ENCODE data around the gene KRTAP12-3.

The KRTAP12-3 gene

DNA sequence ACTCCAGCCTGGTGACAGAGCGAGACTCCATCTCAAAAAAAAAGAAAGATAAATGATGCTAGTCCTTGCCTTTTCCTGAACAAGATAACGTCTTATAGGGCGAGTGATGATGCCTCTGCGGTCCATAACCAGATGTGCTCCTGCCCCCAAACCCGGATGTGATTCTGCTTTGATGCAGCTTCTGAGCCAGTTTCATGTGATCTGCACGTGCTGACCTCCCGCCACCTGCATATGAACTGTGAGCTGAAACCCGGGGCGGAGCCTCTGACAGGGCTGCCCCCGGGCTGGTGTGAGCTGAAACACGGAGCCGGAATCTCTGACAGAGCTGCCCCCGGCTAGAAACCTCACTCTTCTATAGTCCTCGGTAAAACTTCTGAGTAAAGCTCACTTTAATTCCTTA lies 4.6 kb upstream of the KRTAP12-3 start:
- DNase-seq = peak; percentile 48

DNA sequence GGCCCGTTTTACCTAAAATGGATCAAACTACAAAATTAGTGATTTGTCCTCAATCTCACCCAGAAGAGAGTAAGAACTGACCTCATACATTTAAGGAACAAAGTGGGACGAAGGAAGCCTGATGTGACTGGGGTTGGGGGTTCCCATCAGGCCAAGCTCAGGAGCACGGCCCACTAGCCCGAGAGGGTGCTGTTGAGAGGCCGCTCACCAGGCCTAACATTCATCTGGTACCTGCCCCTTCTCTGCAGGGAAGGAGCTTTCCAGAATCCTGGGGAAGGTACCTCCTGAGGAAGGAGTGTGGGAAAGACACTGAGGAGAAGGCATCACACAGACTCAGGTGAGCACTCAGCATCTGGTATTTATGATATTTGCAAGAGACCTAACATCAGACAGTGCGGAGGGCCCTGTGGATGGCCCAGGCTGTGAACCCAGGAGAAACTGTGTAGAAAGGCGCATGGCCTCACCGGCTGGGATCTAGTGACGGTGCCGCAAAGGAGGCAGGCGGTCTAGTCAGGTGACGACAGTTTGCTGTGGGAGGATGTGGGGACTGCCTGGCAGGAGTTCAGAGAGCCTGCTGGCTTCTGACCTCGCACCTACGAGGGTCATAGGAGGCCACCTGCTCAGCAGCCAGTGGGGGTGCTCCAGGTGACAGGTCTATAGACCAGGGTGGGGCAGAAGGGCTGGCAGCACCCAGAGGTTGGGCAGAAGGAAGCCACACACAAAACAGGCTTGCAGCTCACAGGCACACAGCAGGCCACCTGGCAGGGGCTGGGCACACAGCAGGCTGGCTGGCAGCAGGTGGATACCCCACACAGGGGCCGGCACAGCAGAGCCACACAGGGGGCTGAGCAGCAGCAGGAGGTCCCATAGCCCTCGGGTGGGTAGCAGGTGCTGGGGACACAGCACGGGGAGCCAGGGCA lies 3.8 kb upstream of the KRTAP12-3 start:
- peak; percentile 75 for DNase-seq

DNA sequence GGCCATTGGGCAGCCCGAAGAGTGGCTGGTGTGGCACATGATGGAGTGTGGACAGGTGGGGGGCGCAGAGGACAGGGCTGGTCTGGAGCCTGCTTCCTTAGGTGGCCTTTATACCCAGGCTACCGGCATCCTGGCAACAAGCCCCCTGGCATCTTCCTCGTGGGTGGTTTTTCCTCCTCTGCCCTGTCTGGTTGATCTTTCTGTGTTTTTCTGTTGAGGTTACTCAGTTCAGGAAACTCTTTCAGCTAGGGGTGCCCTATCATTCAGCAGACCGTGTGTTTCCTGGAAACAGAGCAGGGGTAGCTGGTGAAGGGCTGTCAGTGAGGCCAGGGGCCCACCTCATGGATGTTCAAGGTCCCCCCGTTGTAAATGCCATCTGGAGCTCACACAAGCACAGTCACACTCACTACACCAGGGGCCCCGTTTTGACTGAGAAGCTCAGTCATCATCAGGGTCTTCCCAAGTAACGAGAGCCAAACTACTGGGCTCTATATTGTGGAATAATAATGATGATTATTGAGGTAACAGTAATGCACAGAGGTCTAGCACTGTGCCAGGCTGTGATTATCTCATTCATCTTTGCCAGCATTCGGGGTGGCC lies 3.1 kb upstream of the KRTAP12-3 start, which contains the start of gene KRTAP12-4:
KRTAP12-4 (minus strand) TSS at position 84 of the 600 bp plus-strand sequence; CDS start at position 39, 45 bp downstream.
- no peak for DNase-seq

DNA sequence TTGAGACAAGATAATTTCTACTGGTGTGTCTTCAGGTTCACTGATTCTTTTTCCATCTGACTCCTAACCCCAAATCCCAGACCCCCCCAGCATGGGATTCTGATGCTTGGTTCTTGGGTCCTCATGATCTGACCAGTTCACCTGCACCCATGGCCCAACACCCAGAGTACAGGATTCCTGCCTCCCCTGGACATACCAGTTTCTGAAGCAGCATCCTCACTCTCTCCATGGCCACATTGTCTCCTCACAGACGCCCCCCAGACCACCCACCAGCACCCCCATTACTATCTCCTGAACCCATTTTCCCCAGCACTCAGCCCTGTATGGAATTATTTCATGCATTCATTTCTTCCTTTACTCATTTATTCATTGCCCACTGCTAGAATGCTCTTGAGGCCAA lies 864 bp upstream of the KRTAP12-3 start:
- peak; percentile 47 for DNase-seq

DNA sequence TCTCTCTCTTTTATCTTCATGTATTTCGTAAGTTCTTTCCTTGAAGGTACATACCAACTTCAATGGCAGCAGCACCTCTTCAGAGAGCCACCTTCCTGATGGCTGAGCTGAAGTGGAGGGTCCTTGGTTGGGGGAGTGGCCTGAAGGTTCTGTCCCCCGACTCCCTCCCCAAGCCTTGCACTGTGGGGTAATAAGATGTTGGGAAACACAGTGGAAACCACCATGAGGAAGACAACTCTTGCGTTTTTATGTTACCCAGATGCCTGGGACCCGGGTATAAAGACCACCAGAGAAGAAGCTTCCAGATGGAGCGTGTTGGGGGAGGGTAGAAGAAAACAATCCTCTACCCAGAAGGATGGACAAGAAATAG lies 794 bp downstream of the KRTAP12-3 start:
- DNase-seq = no peak

DNA sequence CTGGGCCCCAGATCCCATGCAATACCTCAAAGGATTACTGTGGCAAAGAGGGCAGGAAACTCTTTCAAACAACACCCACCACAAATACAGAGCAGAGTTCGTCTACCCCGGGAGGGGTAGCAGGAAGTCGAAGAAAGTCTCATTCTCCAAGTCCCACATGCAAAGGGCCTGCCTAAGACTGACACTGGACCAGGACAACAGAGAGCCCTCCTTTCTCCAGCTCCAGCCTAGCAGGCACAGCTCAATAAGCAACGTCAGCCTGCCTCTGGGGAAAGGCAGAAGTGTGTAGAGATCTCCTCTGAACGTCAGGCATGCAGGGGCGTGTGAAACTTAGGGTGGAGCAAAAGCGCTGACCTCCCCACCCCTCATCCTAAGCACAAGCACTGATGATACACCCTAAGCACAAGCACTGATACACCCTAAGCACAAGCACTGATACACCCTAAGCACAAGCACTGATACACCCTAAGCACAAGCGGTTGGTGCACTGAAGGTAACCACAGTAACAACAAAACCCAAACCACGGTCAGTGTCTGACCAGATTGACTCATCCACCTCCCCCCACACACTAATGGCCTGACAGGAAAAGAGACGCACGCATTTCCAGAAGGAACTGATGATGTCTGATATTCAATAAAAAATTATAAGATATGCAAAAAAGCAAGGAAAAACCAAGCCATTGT lies 1.3 kb downstream of the KRTAP12-3 start:
- peak; percentile 61 for DNase-seq

DNA sequence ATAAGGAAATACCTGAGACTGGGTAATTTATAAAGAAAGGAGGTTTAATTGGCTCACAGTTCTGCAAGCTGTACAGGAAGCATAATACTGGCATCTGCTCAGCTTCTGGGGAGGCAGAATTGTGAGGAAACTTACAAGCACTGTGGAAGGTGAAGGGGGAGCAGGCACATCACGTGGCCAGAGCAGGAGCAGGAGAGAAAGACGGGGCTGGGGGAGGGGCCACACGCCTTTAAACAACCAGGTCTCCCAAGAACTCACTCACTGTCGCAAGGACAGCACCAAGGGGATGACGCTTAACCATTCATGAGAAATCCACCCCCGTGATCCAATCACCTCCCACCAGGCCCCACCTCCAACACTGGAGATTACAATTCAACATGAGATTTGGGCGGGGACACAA lies 3.8 kb downstream of the KRTAP12-3 start:
- DNase-seq = peak; percentile 19

DNA sequence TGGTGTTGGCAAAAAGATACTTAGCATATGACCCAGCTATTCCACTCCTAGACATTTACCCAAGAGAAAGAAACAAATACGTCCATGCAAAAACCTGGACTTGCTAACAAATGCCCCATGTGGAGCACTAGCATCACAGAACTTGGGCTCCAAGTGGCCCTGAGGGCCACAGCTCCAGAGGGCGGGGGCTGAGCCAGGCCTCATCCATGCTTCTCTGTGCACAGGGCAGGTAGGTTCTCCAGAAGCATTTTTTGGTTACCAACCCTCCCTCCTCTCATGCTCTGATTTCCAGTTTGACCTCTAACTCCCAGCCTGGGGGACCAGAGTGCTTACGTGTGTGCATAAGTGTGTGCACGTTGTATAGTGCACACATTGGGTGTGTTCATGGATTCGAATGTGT lies 7.0 kb downstream of the KRTAP12-3 start:
- DNase-seq = peak; percentile 44

DNA sequence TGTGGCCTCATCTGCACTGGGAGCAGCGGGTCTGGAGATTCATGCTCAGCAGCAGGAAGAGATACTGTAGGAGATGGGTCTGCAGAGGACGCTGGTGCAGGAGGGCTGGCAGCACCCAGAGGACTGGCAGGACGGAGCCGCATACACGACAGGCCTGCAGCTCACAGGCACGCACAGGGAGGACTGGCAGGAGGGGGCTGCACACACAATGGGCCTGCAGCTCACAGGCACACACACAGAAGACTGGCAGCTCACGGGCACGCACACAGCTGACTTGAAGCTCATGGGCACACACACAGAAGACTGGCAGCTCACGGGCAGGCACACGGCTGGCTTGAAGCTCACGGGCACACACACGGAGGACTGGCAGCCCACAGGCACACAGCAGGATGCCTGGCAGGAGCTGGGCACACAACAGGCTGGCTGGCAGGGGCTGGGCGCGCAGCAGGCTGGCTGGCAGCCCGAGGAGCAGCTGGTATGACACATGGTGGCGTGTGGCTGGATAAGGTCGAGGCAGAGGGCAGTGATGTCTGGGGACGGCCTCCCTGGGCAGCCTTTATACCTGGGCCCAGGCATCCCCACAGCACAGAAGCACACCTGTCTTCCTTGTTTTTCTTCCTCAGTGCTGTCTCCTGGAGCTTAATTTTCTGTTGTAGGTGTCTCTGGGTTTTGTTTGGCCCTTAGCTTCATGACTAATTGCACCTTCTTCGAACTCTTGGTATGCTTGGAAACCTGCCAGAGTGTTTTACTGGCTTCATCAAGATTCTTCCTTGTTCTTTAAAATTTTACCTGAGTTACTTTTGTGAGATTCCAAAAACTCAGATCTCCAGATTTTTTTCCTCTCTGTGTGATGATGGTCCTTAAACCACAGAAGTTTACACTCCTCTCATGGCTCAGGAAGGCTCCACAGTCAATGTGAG lies 8.9 kb downstream of the KRTAP12-3 start, which contains the start of gene KRTAP12-2:
KRTAP12-2 (minus strand) TSS at position 527 of the 920 bp plus-strand sequence; CDS start at position 486, 41 bp downstream.
- peak; percentile 55 for DNase-seq

DNA sequence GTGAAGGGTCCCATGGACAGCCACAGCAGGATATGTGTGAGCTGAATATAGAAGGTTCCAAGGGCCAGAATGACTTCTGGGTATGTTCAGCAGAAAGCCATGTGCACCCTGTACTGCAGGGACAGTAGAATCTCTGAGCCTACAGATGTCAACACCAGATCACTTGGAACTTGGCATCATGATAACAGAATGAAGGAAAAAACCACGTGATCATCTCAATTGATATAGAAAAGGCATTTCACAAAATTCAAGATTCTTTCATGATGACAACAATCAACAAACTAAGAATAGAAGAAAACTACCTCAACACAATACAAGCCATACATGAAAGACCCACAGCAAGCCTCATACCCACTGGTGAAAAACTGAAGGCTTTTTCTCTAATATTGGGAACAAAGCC lies 9.9 kb downstream of the KRTAP12-3 start:
- DNase-seq = no peak

DNA sequence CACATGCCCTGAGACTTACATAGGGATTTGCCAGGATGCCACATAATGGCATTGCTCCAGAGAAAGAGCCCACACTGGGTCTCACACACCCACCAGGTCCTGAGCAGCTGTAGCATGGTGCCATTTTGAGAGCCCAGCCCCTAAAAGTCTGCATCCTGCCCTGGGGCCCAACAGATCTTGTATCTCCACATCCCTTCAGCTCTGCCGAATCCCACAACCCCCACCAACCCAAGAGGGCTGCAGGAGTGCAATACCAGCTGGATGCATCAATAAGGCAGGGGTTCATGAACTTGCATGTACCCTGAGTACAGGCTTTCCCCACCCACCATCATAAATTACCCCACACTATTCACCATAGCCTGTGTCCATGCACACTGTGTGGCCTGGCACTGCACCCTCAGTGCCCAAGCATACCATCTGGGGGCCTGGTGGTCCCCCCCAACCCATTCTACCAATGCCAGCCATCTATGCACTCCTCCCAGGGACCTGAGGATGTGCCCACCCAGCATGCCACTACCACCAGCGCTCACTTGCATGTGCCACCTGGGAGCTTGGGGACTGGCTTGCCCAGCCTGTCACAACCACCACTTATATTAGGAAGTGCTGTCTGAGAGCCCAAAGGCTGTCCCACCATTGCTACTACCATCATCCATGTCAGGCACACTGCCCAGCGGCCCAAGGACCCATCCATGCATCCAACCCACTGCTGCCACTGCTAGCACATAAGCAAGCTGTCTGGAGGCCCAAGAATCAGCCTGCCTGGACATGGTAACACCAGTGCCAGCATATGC lies 13.1 kb downstream of the KRTAP12-3 start:
- DNase-seq = peak; percentile 38

DNA sequence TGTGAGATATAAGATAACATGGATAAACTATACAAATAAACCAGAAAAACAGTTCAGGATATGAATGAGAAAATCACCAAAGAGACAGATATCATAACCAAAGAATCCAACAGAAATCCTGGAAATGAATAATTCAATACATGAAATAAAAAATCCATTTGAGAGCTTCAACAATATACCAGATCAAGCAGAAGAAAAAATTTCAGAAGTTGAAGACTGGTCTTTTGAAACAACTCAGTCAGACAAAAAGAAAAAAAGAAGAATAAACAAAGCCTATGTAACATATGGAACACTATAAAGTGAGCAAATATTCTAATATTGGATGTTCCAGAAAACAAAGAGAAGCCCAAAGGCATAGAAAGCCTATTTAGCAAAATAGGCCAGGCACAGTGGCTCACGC lies 14.2 kb downstream of the KRTAP12-3 start:
- DNase-seq = no peak

DNA sequence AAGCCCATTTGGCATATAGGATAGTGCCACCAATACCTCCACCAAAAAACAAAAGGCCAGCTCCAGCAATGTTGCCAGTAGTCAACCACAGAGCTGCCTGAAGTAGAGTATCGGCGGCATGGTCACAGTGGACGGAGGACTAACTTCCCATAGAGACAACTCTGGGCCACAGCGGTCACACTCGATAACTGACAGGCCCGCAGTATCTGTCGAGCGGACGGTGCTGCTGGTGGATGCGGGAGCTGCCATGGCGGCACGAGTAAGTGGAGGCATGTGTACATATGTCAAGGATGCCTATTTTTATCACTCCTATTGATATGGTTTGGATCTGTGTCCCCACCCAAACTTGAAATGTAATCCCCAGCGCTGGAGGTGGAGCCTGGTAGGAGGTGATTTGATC lies 20.1 kb downstream of the KRTAP12-3 start:
- DNase-seq = peak; percentile 13

DNA sequence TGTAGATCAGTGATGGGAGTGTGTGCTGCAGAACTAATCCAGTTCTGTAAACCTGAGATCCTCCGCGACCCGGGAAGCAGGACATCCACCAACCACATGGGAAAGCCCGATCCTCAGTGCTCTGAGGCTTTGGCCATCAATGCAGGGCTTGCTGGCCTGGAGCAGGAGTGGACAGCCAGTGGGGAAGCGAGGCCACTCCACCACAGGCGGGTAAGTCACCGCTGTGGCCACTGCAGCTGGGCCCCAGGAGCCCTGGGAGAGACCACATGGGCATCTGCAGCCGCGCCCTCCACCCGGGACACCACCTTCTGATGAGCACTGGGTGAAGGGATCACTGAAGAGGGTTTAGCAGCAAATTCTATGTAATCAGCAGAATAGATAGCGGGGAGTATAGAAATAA lies 23.4 kb downstream of the KRTAP12-3 start:
- DNase-seq = peak; percentile 43

DNA sequence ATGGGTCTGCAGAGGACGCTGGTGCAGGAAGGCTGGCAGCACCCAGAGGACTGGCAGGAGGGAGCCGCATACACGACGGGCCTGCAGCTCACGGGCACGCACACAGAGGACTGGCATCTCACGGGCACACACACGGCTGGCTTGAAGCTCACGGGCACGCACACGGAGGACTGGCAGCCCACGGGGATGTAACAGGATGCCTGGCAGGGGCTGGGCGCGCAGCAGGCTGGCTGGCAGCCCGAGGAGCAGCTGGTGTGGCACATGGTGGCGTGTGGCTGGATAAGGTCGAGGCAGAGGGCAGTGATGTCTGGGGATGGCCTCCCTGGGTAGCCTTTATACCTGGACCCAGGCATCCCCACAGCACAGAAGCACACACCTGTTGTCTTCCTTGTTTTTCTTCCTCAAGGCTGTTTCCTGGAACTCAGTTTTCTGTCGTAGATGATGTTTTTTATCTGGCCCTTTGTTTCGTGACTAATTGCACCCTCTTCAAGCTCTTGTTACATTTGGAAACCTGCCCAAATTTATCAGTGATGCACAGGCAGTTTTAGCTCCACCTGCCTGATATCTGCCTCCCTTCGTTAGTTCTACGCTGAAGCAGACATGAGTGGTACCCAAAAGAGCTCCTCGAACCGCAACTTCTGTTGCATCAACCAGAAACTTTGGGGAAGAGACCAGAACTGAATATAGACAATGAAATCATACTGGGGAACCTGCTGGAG lies 24.3 kb downstream of the KRTAP12-3 start, which contains the start of gene KRTAP12-1:
KRTAP12-1 (minus strand) TSS at position 303 of the 719 bp plus-strand sequence; CDS start at position 263, 40 bp downstream.
- peak; percentile 43 for DNase-seq

DNA sequence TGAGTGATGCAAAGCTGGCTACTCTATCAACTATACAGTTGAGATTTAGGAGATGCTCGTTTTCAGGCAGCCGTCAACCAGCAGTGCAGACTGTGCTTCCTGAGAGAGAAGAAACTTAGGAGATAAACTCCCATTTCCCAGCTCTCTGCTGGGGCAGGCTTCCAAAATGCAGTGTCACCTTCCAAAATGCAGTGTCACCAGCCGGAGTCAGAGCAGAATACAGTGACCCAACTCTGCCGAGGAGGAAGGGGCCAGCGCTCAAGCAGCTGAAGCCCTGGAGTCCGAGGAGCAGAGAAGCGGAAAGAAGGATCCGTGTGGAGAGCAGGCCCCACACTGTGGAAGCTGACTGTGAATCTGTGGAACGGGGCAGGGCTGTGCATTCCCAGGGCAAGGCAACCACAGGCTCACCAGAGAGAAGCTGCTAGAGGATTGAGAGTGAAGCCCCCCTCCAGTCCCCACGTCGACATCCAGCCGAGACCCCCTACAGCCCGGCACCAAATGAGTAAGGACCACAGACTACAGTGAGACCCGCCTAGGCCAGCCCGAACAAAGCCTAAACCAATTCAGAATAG lies 24.9 kb downstream of the KRTAP12-3 start:
- peak; percentile 22 for DNase-seq

DNA sequence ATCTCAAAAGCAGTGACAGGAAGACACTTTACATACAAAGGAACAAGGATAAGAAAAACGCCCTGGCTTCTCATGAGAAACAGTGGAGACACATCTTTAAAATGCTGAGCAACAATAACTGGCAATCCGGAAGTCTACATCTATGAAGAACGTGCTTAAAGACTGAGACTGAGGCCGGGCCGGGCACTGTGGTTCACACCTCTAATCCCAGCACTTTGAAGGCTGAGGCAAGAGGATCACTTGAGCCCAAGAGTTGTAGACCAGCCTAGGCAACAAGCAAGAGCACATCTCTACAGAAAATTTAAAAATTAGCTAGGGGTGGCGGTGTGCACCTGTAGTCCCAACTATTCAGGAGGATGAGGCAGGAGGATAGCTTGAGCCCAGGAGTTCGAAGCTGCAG lies 26.3 kb downstream of the KRTAP12-3 start:
- peak; percentile 27 for DNase-seq

DNA sequence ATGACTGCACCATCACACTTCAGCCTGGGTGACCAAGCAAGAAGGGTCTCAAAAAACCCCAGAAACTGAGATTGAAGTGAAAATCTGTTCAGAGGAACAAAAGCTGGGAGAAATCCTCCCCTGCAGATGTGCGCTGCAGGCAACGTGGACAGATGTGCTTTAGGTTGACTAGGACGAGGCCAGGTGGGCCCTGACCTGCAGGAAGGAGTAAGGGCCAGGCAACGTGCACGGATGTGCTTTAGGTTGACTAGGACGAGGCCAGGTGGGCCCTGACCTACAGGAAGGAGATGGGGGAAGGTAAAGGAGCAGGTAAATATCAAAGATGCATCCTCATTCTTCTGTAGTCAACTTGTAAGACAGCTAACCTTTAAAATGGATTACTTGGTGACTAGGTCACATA lies 26.8 kb downstream of the KRTAP12-3 start:
- peak; percentile 13 for DNase-seq

DNA sequence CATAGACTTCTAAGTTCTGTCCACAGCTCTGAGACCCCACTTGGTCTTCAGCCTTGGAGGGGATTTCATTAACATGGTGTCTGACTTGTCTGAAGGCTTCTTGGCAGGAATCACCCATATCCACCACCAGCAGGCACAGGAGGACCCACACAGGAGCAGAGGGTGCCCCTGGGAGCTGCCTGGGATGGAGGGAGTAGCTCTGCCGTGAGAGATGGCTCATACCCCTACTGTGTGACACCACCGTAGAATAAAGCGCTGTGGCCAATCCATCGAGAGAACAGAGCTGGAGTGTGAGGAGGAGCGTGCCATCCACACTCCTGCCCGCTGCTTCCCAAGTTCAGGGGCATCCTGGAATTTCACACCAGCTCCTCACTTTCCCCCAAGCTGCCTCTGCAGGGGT lies 27.3 kb downstream of the KRTAP12-3 start:
- peak; percentile 51 for DNase-seq

All from activated effector memory CD4-positive, alpha-beta T cell treated with anti-CD3 and anti-CD28 coated beads, Interleukin-2, amount 50 U/mL, for 16 hours (primary cell).